Putamen (tissue), 1 donor: ENCODE results near the gene PGGHG.
"Not testable (repeated sequence)": the region's sequence is repeated elsewhere in the genome, so short reads cannot be mapped to it uniquely, and the experiment has no call there.

Experiments
- DNase-seq: peaks from one replicate; pipeline ENCODE4 v3.0.0-alpha.2; 2016; ENCODE audit warnings: low spot score

The PGGHG gene

GRCh38 chr11:285021-285893, 3.7 kb upstream of the PGGHG start:
- no peak for DNase-seq

GRCh38 chr11:285894-286220, 3.1 kb upstream of the PGGHG start:
- DNase-seq, result no peak

DNA sequence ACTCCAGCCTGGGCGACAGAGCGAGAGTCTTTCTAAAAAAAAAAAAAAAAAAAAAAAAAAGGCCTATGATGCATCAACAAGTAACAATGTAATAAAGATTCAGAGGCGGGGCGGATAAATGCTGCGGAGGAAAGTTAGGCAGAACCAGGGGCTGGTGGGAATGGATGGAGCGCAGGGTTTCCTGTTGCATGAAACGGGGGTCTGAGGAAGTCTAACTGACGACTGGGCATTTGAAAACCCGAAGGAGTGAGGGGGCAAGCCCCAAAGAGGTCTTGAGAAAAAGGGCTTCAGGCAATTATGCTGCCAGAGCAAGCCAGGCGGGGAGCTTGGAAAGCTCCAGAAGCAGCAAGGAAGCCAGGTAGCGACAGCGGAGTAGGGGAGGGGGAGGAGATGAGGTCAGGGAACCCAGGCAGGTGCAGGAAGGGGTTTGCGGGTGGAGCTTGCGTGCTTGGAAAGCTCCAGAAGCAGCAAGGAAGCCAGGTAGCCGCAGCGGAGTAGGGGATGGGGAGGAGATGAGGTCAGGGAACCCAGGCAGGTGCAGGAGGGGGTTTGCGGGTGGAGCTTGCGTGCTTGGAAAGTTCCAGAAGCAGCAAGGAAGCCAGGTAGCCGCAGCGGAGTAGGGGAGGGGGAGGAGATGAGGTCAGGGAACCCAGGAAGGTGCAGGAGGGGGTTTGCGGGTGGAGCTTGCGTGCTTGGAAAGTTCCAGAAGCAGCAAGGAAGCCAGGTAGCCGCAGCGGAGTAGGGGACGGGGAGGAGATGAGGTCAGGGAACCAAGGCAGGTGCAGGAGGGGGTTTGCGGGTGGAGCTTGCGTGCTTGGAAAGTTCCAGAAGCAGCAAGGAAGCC, 1.7 kb upstream of the PGGHG start:
- not testable (repeated sequence) for DNase-seq

- DNase-seq, result no peak
Observed at GRCh38 chr11:287821-288477, 977 bp upstream of the PGGHG start.

DNA sequence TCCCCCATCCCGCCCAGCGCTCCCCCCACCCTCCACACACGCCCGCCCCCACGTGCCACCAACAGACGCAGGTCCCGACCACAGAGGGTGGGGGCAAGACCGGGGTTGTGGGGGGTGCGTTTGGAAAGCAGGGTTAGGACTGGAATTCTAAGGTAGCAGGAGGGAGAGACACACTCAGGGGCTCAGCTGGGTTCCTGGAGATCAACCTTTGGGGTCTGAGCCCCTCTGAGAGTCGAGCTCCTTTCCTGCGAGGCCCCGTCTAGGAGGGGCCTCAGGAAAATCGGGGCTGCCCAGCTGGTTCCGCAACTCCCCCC, 429 bp downstream of the PGGHG start:
- no peak for DNase-seq

GRCh38 chr11:289712-290620, 1.0 kb downstream of the PGGHG start:
- DNase-seq, result no peak

GRCh38 chr11:290621-291231, 1.8 kb downstream of the PGGHG start:
- no peak for DNase-seq

- DNase-seq, result no peak
Observed at GRCh38 chr11:291281-292210, 2.6 kb downstream of the PGGHG start.

- no peak for DNase-seq
Observed at GRCh38 chr11:292211-293121, 3.5 kb downstream of the PGGHG start.

- no peak for DNase-seq
Observed at GRCh38 chr11:293271-293851, 4.4 kb downstream of the PGGHG start.

- DNase-seq, result no peak
Observed at GRCh38 chr11:293852-294661, 5.1 kb downstream of the PGGHG start.

- DNase-seq, result no peak
Observed at GRCh38 chr11:294780-295179, 5.9 kb downstream of the PGGHG start.

GRCh38 chr11:295351-296170, 6.6 kb downstream of the PGGHG start:
- DNase-seq, result no peak

GRCh38 chr11:296171-297050, 7.5 kb downstream of the PGGHG start:
- no peak for DNase-seq

DNA sequence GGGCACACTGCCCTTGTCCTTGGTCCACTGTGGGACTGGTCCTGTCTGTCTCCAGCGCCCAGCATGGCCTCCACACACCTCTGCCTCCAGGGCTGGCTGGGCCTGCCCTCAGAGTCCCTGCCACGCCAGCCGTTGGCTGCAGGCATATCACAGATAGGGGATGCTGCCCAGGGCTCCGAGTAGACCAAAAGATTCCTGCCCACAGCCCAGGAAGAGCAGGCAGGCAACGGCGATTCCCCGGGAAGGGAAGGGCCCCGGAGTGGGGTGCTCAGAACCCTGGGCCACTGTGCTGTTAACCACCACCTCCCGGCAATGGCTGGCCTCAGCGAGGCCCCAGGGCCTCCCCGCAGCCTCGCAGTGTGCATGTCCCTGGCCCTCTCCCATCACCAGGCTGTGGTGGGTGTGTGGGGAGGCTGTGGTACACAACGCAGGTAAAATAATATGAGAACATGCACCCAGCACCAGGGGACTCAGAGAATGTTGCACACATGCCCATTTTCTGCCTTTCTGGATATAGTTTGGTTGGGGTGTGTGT, 8.2 kb downstream of the PGGHG start:
- DNase-seq, result no peak
